GM19328 (cell line): ENCODE measurements around the gene MB.

Experiments
- ATAC-seq: cut with Tn5 transposase; IDR thresholded peaks from one replicate; pipeline ENCODE4 v1.9.1; 2021; ENCODE audit warnings: mild to moderate bottlenecking, moderate library complexity; ENCODE audit not compliant: unreplicated experiment

MB gene

GRCh38 chr22:35618427-35619223, 1.5 kb upstream of the MB start:
- no peak for ATAC-seq

GRCh38 chr22:35616043-35616442, 1.1 kb downstream of the MB start:
- ATAC-seq = no peak

DNA sequence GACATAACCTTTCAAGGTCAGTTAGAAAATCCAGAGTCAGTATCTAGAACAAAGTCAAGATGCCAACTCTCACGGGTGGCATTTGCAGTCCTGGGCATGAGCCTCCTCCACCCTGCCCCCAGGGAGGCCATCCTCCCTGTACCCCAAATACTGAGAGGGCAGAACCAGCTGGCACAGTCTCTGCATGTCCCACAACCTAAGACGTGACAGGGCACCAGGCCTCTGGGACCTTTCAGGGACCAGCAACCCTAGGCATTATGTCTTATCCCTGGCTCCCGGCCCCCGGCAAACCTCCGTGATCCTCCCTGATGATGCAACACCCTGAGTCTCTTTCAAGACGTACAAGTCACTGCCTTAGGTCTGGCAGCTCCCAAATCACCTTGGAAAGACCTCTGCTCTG, 2.0 kb downstream of the MB start:
- no peak for ATAC-seq

- no peak for ATAC-seq
Measured at GRCh38 chr22:35614404-35614803, 2.7 kb downstream of the MB start.

GRCh38 chr22:35612903-35613302, 4.2 kb downstream of the MB start:
- ATAC-seq = no peak

GRCh38 chr22:35611891-35612576, 5.1 kb downstream of the MB start:
- no peak for ATAC-seq

- ATAC-seq = no peak
Measured at GRCh38 chr22:35611200-35611890, 5.8 kb downstream of the MB start.

DNA sequence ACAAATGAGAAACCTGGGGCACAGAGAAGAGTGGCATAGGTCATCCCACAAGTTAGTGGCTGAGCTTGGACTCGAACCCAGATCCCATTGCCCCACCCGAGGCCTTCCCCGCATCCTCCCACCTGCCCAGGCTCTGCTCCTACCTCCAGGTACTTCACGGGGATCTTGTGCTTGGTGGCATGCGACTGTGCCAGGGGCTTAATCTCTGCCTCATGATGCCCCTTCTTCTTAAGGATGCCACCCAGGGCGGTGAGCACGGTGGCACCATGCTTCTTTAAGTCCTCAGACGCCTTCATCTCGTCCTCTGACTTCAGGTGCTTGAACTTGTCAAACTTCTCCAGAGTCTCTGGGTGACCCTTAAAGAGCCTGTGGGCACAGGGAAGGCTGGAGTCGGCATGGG, 6.4 kb downstream of the MB start:
- no peak for ATAC-seq

DNA sequence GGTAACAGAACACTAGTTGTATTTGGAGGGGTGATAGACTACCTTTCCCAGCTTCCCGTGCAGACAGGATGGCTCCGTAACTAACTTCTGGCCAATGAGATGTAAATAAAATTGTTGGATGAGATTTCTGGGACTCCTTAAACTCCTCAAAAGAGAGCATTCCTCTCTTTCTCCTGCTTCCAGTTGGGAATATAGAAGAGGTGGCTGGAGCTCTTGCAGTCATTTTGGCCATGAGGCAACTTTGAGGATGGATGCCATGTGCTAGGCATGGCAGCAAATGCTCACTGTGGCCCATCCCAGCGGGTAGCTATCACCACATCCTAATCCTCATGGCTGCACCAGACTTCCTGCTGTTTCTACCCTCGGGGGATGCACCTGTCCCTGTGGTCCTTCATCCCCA, 7.4 kb downstream of the MB start:
- ATAC-seq = no peak

DNA sequence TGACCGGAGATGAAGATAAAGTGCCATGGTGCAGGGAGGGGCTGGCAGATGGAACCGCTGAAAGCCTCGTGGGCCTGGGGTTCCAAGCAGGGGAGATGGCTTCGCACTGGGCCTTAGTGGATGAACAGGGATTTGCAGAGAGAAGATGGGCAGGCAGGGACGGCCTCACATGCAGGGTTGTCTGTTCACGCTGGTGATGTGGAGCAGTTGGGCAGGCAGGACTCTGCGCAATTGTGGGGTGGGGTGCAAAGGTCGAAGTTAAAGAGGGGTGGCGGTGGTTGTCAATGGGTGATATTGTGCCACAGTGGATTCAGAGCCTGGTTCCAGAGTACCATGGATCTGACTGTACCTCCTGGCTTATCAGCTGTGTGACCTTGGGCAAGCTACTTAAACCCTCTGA, 7.9 kb downstream of the MB start:
- ATAC-seq = no peak

- ATAC-seq = no peak
Measured at GRCh38 chr22:35608088-35608487, 9.0 kb downstream of the MB start.

DNA sequence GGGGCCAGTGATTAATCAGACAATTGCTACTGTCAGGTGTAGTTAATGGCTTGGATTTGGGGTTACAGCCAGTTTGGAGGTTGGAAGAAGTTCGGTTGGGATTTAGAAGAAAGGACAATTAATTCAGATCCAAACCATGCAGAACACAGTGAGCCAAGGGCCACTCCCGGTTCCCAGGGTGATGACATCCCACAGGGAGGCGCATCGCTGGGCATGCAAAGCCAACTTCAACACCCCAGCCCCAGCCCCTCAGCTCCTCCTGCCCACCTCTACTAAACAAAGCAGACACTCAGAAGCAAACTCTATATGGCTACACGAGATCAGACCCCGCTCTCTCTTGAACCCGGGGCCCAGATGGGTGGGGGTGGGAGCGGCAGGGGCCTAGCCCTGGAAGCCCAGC, 10.2 kb downstream of the MB start:
- ATAC-seq = no peak

DNA sequence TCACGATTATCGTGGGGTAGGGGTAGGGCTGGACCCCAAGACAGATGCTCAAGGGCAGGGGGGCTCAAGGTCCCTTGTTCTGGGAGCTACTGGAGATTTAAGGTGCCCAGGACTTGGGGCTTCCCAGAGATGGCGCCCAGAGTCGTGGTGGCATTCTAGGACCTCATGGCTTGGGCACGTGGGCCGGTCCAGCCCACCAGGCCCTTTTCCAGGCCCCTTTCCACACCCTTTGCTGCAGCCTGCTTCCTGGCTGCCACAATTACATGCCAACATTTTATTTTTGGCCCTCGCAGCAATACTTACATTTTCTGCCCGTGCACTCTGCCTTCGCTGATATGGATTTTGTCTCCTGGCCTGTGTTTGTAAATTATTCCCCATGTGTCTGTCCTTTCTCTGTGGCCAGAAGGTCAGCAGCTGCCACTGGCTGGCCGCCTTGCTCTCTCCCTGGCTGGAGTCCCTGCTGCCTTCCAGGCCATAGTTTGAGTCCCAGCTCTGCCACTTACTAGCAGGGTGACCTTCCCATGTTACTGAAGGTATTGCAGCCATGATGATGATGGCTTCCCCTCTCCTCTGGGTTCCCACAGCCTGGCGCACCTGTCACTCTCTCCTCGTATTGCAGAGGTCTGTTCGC, 11.2 kb downstream of the MB start:
- no peak for ATAC-seq

- ATAC-seq = no peak
Measured at GRCh38 chr22:35605369-35605680, 11.8 kb downstream of the MB start.

- no peak for ATAC-seq
Measured at GRCh38 chr22:35604621-35605368, 12.3 kb downstream of the MB start.

- no peak for ATAC-seq
Measured at GRCh38 chr22:35601743-35602615, 15.2 kb downstream of the MB start.

- no peak for ATAC-seq
Measured at GRCh38 chr22:35601013-35601580, 16.0 kb downstream of the MB start.

DNA sequence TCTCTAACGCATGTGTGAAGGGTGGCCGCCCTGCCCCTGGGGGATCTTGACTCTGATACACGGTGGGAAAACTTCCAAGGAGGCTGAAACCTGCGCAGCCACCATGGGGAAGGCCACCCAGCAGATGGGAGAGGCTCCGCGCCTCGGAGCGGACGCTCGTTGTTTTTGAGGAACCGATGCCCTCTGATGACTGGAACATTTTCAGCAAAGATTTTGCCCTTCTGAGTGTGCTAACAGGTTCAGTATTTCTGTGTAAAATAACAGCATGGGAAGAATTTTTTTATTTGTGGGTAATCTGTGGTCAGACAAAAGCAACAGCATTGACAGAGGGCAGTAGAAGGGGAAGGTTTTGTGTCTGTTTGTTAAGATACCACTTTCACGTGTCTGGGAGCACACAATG, 16.7 kb downstream of the MB start:
- no peak for ATAC-seq

- ATAC-seq = no peak
Measured at GRCh38 chr22:35599364-35599763, 17.8 kb downstream of the MB start.

- no peak for ATAC-seq
Measured at GRCh38 chr22:35598396-35598710, 18.8 kb downstream of the MB start.
